Measurements from ENCODE around the gene GRPR. TPM values are rescaled to one million over a fixed set of nuclear protein-coding genes. Genes with fewer than 3 reads are reported as not detected.
A peak's percentile ranks its signal among the peaks of the same experiment; 100 is the strongest.

The GRPR gene
- total and polyA plus RNA-seq, 10 of the 15 experiments (the other 5 are each of a cell fraction or from before 2014, with no cell fraction given): 0.10 to 3.7 (median 0.21) TPM; not detected in 1

GRCh38 chrX:16137416-16138107 is 14.2 kb downstream of the GRPR start (continued):
- TF ChIP-seq PKNOX1 (IDR thresholded peaks at IDR 0.05): no peak
- TF ChIP-seq TAF1 (IDR thresholded peaks at IDR 0.05; ENCODE audit: borderline replicate concordance, low read depth, low read length): no peak
- TF ChIP-seq ZNF384 (IDR thresholded peaks at IDR 0.05; ENCODE audit: borderline replicate concordance, low read depth, low read length): no peak
- peak; percentile 91 to 93 for TF ChIP-seq IKZF2 (IDR thresholded peaks at IDR 0.05)
- TF ChIP-seq MXI1 (IDR thresholded peaks at IDR 0.05; ENCODE audit: low read depth, low read length): peak; percentile 22; the same call in 1 of the 2 replicates
- no peak for TF ChIP-seq JUND (IDR thresholded peaks at IDR 0.05; ENCODE audit: low read depth, low read length)
- no peak for TF ChIP-seq ASH2L (IDR thresholded peaks at IDR 0.05; ENCODE audit: borderline replicate concordance, low read depth)
- no peak for TF ChIP-seq TCF12 (IDR thresholded peaks at IDR 0.05; ENCODE audit: low read depth, low read length)
- TF ChIP-seq ZNF217 (IDR thresholded peaks at IDR 0.05): no peak
- TF ChIP-seq ZBTB11 (CRISPR knock-in tag; IDR thresholded peaks at IDR 0.05): no peak
- no peak for TF ChIP-seq NFYA (IDR thresholded peaks at IDR 0.05; ENCODE audit: borderline replicate concordance, low read depth, low read length)
- no peak for TF ChIP-seq NFYB (IDR thresholded peaks at IDR 0.05; ENCODE audit: insufficient read depth, low read depth, low read length)
- no peak for TF ChIP-seq ATF3 (IDR thresholded peaks at IDR 0.05; ENCODE audit: borderline replicate concordance, extremely low read depth, low read depth, low read length)
- peak; percentile 17 for TF ChIP-seq SKIL (IDR thresholded peaks at IDR 0.05; ENCODE audit: low read depth, poor library complexity, severe bottlenecking)
- no peak for TF ChIP-seq MYC (IDR thresholded peaks at IDR 0.05; ENCODE audit: insufficient read depth, insufficient read length, insufficient replicate concordance, low read length, severe bottlenecking)
- TF ChIP-seq E2F8 (IDR thresholded peaks at IDR 0.05; ENCODE audit: low read depth, partially characterized antibody): no peak
